Loucy (cell line): ENCODE measurements around the gene FXR1.
A peak's percentile ranks its signal among the peaks of the same experiment; 100 is the strongest.

ENCODE experiments used
- H2AFZ ChIP-seq: fragments of 200-600 bp; sonication (generic); 2 replicates; pipeline ENCODE4 v1.6.0; 2016; ENCODE audit warnings: antibody characterized with exemption, mild to moderate bottlenecking, low read length, moderate library complexity
- H3F3A ChIP-seq: fragments of 200-600 bp; 2 replicates; pipeline ENCODE4 v1.6.0; 2016; ENCODE audit warnings: antibody characterized with exemption, low read depth, mild to moderate bottlenecking
- H3K27me3 ChIP-seq: fragments of 200-600 bp; sonication (generic); 2 replicates; pipeline ENCODE4 v1.6.1; 2014; ENCODE audit warnings: low read length, mild to moderate bottlenecking; ENCODE audit not compliant: insufficient read depth, poor library complexity, severe bottlenecking
- H3K36me3 ChIP-seq: fragments of 200-600 bp; sonication (generic); 2 replicates; pipeline ENCODE4 v1.6.1; 2016; ENCODE audit warnings: low read length; ENCODE audit not compliant: insufficient read depth
- H3K4me1 ChIP-seq: fragments of 200-600 bp; sonication (generic); 2 replicates; pipeline ENCODE4 v1.5.1; 2014; ENCODE audit warnings: low read length, mild to moderate bottlenecking; ENCODE audit not compliant: insufficient read depth, poor library complexity, severe bottlenecking
- H3K4me2 ChIP-seq: fragments of 200-600 bp; sonication (generic); 2 replicates; pipeline ENCODE4 v1.6.0; 2014; ENCODE audit warnings: antibody characterized with exemption, low read length, low read depth, mild to moderate bottlenecking; ENCODE audit not compliant: poor library complexity, severe bottlenecking
- H3K4me3 ChIP-seq: fragments of 200-600 bp; sonication (generic); 2 replicates; pipeline ENCODE4 v1.5.1; 2014; ENCODE audit warnings: low read length, mild to moderate bottlenecking, mixed read lengths; ENCODE audit not compliant: poor library complexity, severe bottlenecking
- H3K79me2 ChIP-seq: fragments of 200-600 bp; sonication (generic); 2 replicates; pipeline ENCODE4 v1.6.1; 2014; ENCODE audit warnings: low read length; ENCODE audit not compliant: insufficient read depth
- H3K9ac ChIP-seq: fragments of 200-600 bp; sonication (generic); 2 replicates; pipeline ENCODE4 v1.6.0; 2014; ENCODE audit warnings: mild to moderate bottlenecking, low read depth, low read length, moderate library complexity; ENCODE audit not compliant: poor library complexity, severe bottlenecking
- H3K9me2 ChIP-seq: fragments of 200-600 bp; sonication (generic); replicated peaks from 2 replicates; pipeline ENCODE4 v1.6.1; 2016; ENCODE audit warnings: low read depth, low read length, mixed read lengths
- H3K9me3 ChIP-seq: fragments of 200-600 bp; sonication (generic); 2 replicates; pipeline ENCODE4 v1.6.1; 2014; ENCODE audit warnings: mild to moderate bottlenecking, antibody characterized with exemption, low read length, low read depth; ENCODE audit not compliant: insufficient read depth
- H4K20me1 ChIP-seq: fragments of 200-600 bp; sonication (generic); 2 replicates; pipeline ENCODE4 v1.6.0; 2014; ENCODE audit warnings: antibody characterized with exemption, low read length, mild to moderate bottlenecking; ENCODE audit not compliant: insufficient read depth, poor library complexity, severe bottlenecking
- EZH2phosphoT487 ChIP-seq: fragments of 200-600 bp; IDR thresholded peaks from 2 replicates; pipeline ENCODE4 v1.6.1; 2018; ENCODE audit warnings: antibody characterized with exemption, mild to moderate bottlenecking, moderate library complexity, borderline replicate concordance
- TF ChIP-seq, protein P1 (sequence below): fragments of 200-600 bp; sonication (generic); conservative IDR thresholded peaks from 2 replicates; pipeline ENCODE4 v1.5.1; 2014; ENCODE audit warnings: mild to moderate bottlenecking, antibody characterized with exemption, low read length

FXR1 gene

DNA sequence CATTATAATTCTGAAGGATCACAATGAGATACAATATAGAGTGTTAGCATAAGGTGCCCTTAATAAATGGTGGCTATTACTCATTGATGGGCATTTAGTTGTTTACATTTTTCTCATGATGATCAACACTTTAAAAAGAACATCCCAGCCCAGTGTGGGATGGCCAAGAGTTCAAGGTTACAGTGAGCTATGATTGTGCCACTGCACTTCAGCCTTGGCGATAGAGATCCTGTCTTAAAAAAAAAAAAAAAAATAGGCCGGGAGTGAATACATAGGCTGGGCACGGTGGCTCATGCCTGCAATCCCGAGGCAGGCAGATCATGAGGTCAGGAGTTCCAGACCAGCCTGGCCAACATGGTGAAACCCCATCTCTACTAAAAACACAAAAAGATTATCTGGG is 1.6 kb upstream of the FXR1 start:
- Histone ChIP-seq H3K4me1 (peaks cover 29% of the 10 kb centered on the region), H3K9me3 (no peaks in the 10 kb centered on the region)

DNA sequence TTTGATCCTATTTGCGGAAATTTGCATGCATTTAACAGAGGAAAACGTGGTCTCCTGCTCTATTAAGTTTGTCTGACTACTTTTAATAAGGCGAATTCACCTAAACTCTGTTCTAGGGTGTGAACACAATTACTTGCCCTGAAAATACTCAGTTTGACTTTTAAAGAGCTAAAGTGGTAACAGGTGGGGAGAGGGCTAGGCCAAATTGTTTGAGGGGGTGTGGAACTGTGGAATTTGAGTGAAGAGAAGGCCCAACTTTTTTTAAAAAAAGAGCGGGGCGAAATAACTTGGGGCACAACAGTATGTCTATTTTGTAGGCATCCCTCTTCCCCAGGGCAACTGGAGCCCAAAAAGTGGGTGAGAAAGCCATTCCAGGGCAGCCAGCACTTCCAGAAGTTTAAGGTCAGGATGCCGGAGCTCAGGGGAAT is 580 bp upstream of the FXR1 start:
- Histone ChIP-seq H3K79me2 (peaks cover 44% of the 10 kb centered on the region), H3K4me2 (peak overlapping the region; percentile 98), H3K9me2 (no peaks in the 10 kb centered on the region), H2AFZ (peak overlapping the region; percentile 98), H3K4me1 (peaks cover 38% of the 10 kb centered on the region), H4K20me1 (peaks cover 43% of the 10 kb centered on the region), H3K27me3 (no peaks in the 10 kb centered on the region), H3K4me3 (peak overlapping the region; percentile 97), H3K9me3 (no peaks in the 10 kb centered on the region), H3F3A (no peaks in the 10 kb centered on the region), H3K36me3 (no peaks in the 10 kb centered on the region; the same call in 1 of the 2 replicates), H3K9ac (peak overlapping the region; percentile 96)
- no peak for TF ChIP-seq EZH2phosphoT487
- TF ChIP-seq, protein P1, sequence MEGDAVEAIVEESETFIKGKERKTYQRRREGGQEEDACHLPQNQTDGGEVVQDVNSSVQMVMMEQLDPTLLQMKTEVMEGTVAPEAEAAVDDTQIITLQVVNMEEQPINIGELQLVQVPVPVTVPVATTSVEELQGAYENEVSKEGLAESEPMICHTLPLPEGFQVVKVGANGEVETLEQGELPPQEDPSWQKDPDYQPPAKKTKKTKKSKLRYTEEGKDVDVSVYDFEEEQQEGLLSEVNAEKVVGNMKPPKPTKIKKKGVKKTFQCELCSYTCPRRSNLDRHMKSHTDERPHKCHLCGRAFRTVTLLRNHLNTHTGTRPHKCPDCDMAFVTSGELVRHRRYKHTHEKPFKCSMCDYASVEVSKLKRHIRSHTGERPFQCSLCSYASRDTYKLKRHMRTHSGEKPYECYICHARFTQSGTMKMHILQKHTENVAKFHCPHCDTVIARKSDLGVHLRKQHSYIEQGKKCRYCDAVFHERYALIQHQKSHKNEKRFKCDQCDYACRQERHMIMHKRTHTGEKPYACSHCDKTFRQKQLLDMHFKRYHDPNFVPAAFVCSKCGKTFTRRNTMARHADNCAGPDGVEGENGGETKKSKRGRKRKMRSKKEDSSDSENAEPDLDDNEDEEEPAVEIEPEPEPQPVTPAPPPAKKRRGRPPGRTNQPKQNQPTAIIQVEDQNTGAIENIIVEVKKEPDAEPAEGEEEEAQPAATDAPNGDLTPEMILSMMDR: no peak

More for the DNA sequence above, 1.6 kb upstream of the FXR1 start:
- H3K9me2 ChIP-seq: no peaks in the 10 kb centered on the region
- peaks cover 34% of the 10 kb centered on the region for H3K79me2 ChIP-seq
- H3F3A ChIP-seq: no peaks in the 10 kb centered on the region
- H2AFZ ChIP-seq: no peak overlapping the region
- no peak overlapping the region for H3K9ac ChIP-seq
- H3K36me3 ChIP-seq: no peaks in the 10 kb centered on the region; the same call in 1 of the 2 replicates
- H3K4me2 ChIP-seq: no peak overlapping the region
- no peak overlapping the region for H3K4me3 ChIP-seq
- H3K27me3 ChIP-seq: no peaks in the 10 kb centered on the region
- peaks cover 32% of the 10 kb centered on the region for H4K20me1 ChIP-seq
- TF ChIP-seq, protein P1: no peak
- TF ChIP-seq EZH2phosphoT487: no peak

DNA sequence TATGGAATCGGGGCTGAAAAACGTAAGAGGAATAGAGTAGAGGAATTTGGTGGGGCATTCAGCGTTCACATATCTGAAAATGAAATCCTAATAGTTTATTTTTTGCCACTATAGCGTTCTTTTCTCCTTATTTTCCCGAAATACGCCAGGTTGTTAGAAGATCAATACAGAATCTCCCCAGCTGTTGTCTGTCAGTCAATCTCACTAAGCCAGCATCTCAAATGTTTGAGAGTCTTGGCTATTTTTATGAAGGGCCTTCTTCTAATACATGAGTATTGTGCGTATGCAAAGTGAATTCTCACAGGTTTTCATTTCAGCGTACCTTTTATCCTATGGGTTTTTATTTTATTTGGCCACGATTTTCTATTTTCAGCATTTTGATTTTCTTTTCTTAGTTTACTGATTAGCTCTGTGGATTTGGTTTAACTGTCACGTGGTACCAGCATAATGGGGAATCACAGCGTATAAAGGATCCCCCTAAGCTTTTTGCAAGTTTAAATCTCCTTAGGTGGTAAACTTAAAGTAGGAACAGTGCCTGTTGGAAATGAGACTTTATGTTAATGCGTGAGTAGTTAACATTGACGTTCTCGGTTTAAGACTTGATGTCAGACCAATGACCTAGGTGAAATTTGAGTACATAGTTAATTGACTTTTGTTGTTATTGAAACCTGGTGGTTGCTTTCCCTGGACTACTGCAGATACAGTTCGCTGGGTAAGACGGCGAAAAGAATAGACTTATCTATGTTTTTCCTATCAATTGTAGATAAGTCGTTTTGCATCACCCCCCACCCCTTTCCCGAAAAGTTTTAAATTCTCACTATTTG is 1.3 kb downstream of the FXR1 start:
- Histone ChIP-seq H3K36me3 (no peaks in the 10 kb centered on the region; the same call in 1 of the 2 replicates), H3K4me1 (peaks cover 46% of the 10 kb centered on the region)
- no peak for TF ChIP-seq EZH2phosphoT487
- TF ChIP-seq, protein P1: no peak

More for the DNA sequence above, 1.3 kb downstream of the FXR1 start:
- Histone ChIP-seq H3K79me2 (peaks cover 63% of the 10 kb centered on the region), H3K9me3 (no peaks in the 10 kb centered on the region), H2AFZ (no peak overlapping the region), H3K27me3 (no peaks in the 10 kb centered on the region), H3K4me3 (peak overlapping the region; percentile 97), H3F3A (no peaks in the 10 kb centered on the region), H3K4me2 (peak overlapping the region; percentile 98), H4K20me1 (peaks cover 62% of the 10 kb centered on the region), H3K9me2 (no peaks in the 10 kb centered on the region), H3K9ac (peak overlapping the region; percentile 96)
